ENCODE results near the gene GPR78.

GRCh38 chr4:8606476-8606875 is 26.3 kb downstream of the GPR78 start:
- TF ChIP-seq TOX (CRISPR knock-in tag; IDR thresholded peaks at IDR 0.05; ENCODE audit: borderline replicate concordance) (no peak), TCF4 (CRISPR knock-in tag; IDR thresholded peaks at IDR 0.05; ENCODE audit: borderline replicate concordance) (no peak), CREB5 (CRISPR knock-in tag; IDR thresholded peaks at IDR 0.05; ENCODE audit: low read depth) (no peak), CSDC2 (CRISPR knock-in tag; IDR thresholded peaks at IDR 0.05) (no peak), ZFP30 (CRISPR knock-in tag; IDR thresholded peaks at IDR 0.05) (no peak), CSRNP3 (CRISPR knock-in tag; IDR thresholded peaks at IDR 0.05) (no peak), PATZ1 (CRISPR knock-in tag; IDR thresholded peaks at IDR 0.05; ENCODE audit: borderline replicate concordance) (no peak), ZFP3 (CRISPR knock-in tag; IDR thresholded peaks at IDR 0.05) (no peak)
